Non-pigmented ciliary epithelial cell (primary cell): ENCODE results near the gene CITED2.
"Not testable (repeated sequence)": the region's sequence is repeated elsewhere in the genome, so short reads cannot be mapped to it uniquely, and the experiment has no call there.

Experiments
- DNase-seq: peaks from one replicate; pipeline ENCODE4 v3.0.0-alpha.2; 2010; ENCODE audit warnings: low read depth

CITED2 gene, protein sequence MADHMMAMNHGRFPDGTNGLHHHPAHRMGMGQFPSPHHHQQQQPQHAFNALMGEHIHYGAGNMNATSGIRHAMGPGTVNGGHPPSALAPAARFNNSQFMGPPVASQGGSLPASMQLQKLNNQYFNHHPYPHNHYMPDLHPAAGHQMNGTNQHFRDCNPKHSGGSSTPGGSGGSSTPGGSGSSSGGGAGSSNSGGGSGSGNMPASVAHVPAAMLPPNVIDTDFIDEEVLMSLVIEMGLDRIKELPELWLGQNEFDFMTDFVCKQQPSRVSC

DNA sequence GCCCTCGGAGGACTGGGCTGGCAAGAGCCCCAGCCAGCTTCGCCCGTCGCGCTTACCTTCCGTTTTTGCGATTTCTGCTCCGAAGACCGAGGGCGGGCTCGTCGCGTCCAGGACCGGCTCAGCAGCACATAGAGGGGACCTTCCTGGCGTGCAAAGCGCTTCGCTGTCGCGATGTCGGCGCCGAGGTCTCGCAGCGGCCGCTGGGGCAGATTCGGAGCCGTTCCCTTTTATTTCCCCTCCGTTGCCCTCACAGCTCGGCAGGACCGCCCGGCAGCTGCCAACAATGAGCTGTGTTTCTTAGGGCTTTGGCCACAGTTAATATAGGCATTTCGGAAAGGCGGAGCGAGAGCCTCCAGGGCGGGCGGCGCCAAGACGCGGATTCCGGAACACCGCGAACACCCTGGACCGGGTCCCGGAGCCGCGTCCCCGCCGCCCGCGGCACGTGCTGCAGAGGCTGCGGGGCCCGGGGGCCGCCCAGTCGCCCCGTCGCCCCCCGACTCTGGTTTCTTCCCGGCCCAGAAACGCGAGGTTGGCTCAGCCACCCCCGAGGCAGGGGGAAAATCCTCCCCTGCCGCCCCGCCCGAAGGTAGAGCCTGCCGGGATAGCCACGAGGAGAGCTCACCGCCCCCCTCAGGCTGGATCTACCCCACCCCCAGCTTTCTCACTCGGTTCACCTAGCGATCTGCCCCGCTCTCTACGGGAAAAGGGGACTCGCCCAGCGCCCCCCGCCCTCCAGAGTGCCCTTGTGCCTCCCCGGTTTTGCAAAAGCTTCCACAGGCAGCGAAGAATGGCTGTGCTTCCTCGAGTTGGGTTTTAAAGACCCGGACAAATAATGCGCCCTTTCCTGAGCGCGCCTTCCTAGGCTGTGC lies at the start of gene CITED2:
TSS of gene CITED2 (minus strand) at position 292 of the 869 bp plus-strand sequence. CDS start 704 bp downstream, outside the sequence.
- DNase-seq, result peak; percentile 83

DNA sequence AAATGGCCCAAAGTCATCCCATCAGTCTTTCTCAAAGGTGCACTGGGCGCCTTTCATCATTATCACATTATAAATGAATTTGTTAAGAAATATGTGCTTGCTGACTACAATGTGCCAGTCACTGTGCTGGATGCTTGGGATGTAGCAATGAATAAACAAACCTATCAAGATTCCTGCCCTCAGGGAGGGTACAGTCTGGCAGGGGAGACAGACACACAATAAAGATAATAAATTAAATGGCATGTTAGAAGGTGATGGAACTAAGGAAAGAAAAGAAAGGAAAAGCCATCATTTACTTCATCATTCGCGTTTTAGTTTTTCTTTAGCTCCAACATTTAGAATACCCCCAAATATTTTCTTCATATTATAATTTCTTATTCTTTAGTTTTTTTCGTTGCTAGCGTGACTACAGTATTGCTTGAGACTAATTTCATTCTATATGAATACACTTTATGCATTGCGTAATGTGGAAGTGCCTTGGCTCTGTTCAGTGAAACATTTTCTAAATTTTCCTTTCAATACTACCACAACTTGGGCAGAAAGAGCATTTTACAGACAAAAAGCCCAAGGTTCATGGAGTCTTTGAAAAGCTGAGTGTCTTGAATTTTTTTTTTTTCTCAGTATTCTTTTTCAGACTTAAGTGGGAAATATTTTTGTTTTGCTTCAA lies 48.7 kb upstream of the CITED2 start:
- no peak for DNase-seq

DNA sequence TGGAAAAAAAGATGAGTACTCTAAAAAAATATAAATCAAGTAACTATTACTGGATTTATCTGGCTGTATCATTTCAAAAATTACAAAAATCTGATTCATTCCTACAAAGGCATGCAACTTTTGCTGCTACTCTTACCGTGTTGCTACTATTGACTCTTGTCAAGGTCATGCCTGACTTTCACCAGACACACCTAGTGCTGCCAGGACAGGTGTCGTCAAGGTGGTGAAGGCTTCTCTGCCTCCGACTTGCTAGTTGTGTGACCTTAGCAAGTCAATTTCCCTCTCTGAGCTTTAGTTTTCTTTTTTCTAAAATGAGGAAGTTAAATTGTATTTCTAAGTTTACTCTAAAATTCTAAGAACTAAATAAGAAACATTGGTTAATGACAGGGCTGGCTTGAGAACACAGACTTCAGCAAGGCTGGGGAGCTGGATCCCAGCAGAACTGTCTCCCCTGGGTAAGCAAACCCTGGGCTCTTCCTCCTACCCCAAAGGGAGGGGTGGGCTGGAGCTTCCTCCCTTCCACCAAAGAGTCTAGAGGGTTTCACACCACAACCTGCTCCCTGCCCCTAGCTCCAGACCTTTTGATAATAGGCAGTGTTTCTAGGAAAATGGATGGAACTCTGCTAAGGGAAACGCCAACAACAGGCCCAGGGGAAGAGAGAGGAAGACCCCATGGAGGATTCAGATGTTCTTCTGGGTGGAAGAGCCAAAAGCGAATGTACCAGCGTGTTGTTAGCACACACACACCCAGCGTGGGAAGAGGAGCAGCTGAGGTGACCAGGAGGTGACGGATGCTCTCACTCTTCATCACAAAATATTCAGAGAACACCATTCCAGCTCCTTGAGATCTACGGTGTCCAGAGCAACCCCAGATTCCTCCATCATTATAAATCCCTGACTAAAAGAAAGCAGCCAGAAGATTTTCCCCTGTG lies 47.9 kb upstream of the CITED2 start:
- no peak for DNase-seq

DNA sequence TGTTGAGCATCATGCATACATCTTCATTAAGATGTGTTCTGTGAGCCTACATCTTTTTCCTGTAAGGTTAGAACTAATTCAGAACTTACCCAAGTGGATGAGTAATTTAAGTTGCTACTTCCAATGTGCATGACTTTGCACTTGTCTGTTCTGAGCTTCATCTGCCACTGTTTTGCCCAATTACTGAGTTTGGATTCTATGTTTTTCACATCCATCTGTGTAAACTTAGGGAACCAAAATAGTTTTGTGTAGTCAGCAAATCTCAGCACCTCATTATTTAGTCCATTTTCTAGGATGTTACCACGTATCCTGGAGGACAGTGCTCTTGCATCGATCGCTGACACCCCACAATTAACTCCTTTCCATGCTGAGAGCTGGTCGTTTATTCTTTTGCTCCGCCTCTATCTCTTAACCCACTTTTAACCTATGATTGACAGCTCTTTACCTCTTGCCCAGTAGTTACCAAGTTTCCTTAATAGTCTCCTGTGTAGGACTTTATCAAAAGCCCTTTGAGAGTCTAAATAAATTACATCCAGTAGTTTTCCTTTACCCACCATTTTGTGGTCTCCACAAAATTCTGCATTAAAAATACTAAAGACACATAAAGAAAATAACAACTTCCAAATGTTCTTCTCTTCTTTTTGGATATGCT lies 44.2 kb upstream of the CITED2 start:
- no peak for DNase-seq

DNA sequence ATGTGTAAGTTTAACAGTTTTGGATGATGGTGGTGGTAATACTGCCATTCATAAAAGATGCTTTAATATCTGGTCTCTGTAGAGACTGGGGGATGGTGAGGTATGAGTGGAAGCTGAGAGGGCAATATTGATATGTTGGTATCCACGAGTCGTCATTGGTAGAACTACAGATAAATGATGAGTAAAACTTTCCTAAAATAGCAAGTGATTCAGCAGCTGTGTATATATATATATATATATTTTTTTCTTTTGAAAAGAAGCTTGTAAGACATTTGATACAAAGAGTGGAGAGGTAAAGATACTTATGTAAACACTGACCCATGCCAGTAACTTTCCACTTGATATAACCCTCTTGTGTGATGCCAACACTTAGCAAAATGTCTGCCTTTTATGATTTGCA lies 41.7 kb upstream of the CITED2 start:
- DNase-seq, result no peak

DNA sequence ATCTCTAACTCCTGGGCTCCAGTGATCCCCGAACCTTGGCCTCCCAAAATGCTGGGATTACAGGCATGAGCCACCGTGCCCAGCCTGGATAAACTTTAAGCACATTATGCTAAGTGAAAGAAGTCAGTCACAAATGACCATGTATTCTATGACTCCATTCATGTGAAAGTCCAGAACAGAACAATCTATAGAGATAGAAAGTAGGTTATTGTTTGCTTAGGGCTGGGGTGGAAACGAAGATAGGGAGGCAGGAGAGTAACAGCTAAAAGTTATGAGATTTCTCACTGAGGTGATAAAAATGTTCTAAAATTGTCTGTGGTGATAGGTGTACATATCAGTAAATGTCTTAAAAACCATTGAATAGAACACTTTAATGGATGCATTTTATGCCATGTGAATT lies 40.9 kb upstream of the CITED2 start:
- DNase-seq, result no peak

DNA sequence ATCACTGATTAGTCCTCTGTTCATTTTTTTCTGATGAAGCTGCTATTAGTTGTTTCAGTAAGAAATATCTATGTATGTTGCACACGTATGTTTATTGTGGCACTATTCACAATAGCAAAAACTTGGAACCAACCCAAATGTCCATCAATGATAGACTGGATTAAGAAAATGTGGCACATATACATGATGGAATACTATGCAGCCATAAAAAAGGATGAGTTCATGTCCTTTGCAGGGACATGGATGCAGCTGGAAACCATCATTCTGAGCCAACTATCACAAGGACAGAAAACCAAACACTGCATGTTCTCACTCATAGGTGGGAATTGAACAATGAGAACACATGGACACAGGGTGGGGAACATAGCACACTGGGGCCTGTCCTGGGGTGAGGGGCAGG lies 37.7 kb upstream of the CITED2 start:
- not testable (repeated sequence) for DNase-seq

DNA sequence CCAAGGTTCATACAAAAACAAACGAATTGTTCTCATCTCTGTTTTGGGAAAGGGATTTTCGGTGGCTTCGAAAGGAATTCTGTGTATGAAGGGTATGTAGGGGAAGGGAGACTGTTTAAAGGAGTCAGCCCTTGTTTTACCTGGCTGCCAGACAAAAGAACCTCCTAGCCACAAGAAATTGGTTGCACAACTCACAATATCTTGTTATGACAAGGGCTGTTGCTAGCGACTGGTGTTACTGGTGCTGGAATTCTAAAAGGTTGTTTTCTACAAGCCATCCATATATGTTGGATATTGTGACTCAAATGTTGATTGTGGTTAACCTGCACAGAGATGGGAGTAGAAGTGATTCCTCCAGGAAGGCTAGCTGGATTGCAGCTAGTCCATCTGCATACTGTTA lies 34.6 kb upstream of the CITED2 start:
- peak; percentile 79 for DNase-seq

DNA sequence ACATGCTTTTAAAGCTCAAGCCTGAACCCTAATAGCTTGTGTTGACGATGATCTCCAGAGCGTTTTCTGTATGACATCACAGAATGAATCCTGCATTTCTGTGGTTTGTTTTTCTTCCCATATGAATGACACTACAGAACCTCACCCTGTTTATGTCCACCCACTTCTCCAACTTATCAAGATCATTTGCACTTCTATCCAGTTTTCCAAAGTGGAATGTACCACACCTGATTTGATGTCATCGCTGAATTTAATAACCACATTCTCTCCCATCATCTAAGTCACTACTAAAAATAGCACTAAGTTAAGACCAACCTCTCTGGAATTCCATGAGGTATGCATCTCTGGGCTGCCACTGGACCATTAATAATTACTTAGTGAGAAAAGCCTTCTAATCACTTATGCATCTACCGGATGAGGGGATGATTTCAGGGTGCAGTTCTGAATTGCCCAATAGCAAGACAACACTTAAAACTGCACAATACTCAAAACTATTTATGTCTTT lies 33.3 kb upstream of the CITED2 start:
- peak; percentile 99 for DNase-seq

DNA sequence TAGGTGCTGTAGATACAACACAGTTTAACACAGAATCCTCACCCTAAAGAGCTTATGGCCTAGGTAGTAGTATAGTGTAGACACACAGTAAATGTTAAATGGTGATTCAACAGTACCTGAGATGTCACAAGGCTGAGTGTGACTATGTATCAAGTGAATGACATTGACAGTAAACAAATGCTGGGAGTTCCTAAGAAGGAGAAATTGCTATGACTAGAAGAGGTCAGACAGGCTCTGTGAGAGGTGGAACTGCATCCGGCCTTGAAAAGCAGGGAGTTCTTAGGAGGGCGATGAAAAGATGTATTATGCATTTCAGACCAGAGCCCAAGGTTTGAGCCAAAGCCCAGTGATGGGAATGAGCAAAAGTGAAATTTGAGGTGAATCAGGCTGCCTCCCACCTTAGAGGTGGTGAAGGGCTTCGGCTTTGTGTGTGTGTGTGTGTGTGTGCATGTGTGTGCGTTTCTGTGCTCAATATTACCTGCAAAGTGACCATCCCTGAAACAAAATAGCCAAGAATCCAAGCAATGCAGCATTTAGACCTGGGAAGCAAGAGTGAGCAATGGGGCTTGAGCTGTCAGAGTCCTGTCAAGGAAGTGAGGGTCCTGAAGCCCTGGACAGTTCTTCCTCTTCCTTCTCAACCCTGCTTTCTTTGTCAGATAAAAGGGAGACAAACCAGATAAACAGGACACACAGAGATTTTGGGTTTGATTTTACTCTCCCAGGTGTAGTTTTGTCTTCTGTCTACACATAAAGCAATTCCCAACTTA lies 32.3 kb upstream of the CITED2 start:
- no peak for DNase-seq

DNA sequence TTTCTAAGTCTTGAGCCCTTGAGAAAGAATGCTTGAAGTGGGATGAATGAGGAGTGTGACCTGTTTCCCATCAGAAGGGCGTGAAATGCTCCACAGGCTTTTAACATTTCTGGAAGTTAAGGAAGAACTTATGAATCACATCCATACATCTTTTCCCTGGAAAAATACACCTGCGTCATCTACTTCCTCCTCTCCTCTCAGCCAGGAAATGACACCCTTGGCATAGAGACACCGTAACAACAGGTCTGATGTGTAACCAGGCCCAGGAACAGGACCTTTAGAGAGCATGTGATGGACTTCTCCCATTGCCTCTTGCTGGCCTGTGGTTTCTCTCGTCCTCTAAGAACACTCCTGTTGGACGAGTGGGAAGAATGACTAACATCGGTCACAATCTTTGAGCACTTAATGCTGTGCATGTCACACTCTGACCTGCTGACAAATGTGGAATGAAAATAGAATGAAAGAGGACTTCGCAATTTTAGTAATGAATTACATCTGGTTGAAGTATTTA lies 28.5 kb upstream of the CITED2 start:
- peak; percentile 89 for DNase-seq

DNA sequence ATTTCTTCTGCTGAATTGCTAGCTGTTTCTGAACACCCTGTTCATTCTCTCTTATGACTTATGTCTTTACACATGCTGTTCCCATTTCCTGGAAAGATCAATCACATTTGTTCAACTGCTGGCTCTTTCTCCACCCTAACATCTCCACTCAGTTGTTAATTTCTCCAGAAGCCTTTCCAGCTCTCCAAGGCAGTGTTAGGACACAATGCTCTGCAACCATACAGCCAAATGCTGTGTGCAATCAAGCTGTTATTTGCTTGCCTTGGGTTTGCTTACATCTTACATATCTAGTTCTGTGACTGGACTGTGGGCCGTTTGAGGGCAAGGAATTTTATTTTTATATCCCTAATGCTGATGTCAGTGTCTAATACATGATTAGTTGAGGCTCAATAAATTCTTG lies 24.2 kb upstream of the CITED2 start:
- DNase-seq, result no peak

DNA sequence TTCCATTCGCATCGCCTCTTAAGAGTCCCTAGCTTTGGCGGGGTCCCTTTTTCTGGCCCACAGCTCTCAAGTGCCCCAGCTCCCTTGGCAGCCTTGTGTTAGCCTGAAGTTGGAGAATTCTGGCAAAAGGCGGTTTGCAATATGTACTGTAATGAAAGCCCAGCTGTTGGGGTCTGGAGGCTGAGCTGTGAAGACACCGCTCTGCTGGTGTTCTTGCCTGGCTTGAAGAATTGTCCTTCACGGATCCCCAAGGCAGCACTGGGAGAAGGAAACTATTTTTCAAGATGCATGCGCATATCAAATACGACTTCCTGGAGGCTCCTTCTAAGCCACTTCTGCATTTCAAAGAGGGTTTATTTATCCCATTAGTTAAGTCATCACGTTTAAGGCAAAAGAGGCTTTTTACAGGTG lies 21.4 kb upstream of the CITED2 start:
- DNase-seq, result no peak

DNA sequence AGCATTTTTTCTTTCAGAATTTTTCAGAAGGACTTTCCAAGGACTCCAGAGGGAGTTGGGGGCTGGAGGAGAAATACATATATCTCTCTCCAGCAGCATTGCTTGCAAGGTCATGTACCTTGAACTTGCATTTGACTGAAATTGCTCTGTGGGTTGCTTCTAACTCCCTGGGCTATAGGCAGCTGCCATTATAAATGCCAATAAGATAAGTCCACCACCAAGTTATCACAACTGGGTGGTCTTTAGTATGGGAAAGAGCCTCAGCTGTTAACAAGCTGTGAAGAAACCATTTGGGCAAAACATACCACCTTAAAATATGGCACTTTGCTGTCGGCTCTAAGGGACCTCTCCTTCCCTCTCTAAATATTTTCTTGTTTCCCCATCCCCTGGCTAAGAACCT lies 20.9 kb upstream of the CITED2 start:
- DNase-seq, result no peak

DNA sequence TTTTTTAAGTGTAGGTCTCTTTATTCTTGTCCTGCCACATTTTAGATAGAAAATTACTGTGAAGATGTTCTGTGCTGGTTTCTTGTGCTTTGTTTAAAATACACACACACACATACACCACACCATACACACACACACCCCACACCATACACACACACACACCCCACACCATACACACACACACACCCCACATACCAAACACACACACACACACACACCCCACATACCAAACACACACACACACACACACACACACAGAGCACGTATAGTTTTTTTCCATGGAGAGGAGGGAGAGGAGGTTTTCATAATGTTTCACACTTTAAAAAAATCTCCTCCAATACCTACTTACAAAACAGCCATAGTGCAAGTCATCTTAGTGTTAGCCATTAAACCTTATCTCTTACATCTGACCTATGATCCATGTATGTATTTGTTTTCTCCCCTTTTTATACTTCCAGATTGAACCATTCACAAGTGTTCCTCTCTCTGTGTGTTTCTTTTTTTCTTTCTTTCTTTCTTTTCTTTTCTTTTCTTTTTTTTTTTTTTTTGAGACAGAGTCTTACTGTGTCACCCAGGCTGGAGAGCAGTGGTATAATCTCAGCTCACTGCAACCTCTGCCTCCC lies 19.7 kb upstream of the CITED2 start:
- DNase-seq, result no peak

DNA sequence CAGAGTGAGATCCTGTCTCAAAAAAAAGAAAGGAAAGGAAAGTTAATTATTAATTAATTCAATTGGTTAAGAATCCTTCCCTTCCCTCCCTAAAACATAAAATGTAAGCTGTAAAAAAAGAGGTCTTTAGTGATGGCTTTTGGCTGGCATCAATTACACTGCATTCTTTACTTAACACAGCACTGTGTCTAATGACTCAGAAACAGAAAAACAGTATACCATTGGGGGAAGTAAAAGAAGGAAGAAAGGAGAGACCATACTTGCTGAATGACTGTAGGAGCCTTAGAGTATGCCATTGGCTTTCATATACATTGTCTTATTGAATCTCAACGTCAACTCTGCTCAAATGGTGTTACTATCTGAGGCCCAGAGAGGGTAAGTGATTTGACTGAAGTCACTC lies 18.3 kb upstream of the CITED2 start:
- no peak for DNase-seq

DNA sequence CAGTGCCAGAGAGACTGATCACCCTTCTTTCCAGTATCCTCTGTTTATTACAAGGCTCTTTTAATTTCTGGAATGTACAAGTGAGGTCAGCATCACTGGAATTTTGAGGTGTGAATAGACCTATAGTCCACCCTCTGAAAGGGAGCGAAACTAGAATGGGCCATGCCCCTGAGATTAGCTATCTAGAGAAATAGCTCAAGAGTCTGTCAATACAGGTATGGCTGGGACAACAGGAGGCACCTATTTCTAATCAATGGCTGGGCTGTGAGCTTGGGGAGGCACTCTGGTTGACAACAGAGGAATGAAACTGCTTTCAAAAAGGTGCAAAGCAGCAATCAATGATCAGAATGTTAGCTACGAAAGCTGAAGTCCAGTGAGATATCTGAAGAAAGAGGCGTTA lies 17.3 kb upstream of the CITED2 start:
- DNase-seq, result no peak

DNA sequence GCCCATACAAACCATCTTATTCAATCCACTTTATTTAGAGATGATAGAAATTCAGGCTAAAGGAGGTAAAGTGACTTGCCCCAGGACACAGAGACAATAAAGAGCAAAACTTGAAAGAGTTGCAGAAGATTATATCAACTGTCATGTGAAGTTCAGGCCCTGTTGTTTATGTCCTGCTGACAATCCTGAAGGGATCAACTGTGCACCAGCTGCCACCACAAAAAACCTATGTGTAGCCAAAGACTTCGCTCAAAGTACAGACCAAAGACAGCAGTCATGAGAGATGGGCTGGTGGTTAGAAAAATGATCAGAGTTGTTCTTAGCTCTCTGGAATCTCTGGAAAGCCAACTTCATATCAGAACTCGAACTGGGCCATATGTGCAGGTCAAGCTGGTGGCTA lies 16.0 kb upstream of the CITED2 start:
- DNase-seq, result no peak

DNA sequence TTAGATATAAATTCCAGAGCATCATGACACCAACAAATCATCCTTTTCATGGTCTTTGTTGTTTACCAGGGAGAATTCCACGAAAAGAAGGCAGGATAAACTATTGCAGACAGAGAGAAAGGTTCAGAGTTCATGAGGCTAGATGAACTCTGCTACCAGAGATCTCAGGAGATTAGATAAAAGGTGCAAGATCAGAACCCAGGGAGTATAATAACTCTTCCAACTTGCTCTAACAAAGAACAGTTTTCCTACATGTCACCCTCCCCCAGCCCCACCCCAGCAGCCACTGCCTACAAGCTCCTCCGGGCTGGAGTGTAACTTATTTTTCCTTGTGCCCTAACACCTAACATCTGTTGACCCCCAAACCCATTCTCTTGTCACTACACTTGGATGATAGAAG lies 13.9 kb upstream of the CITED2 start:
- DNase-seq, result no peak

DNA sequence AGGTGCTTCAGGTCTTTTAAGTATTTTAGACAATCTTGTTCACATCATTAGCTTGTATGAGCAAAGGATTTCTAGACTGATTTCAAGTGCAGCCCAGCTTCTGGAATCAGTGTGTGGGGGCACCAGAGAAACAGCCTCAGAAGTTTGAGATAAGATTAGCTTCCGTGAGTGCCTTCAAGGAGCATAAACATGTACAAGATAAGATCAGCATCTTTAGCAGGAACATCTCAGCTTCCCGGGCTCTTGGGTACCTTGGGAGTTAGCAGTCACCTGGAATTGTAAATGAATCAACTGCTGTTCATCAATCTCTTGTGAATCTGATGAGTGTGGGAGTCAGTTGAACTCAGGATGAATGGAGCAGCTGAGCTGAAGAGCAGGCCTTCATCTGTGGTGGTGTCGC lies 12.0 kb upstream of the CITED2 start:
- DNase-seq, result no peak
